Keratinocyte (primary cell): ENCODE results near the gene GABRD.

Experiments
- EZH2 ChIP-seq: IDR thresholded peaks from one replicate; pipeline ENCODE4 v1.6.1; 2012; ENCODE audit warnings: inconsistent platforms, mild to moderate bottlenecking, low read length, moderate library complexity
- TF ChIP-seq, protein P1 (sequence below), 3 experiments: IDR thresholded peaks in 1 of 3; conservative IDR thresholded peaks in 1 of 3; optimal IDR thresholded peaks in 1 of 3; 2 replicates in 2 of 3; 3 replicates in 1 of 3; pipeline versions ENCODE3 to v1.5.1; 2011; ENCODE audit warnings: low read length in 3 of 3, mild to moderate bottlenecking in 3 of 3, moderate library complexity in 2 of 3, control low read depth in 1 of 3, inconsistent platforms in 1 of 3; ENCODE audit not compliant: insufficient read depth in 2 of 3; ENCODE audit errors: extremely low read depth in 1 of 3

DNA sequence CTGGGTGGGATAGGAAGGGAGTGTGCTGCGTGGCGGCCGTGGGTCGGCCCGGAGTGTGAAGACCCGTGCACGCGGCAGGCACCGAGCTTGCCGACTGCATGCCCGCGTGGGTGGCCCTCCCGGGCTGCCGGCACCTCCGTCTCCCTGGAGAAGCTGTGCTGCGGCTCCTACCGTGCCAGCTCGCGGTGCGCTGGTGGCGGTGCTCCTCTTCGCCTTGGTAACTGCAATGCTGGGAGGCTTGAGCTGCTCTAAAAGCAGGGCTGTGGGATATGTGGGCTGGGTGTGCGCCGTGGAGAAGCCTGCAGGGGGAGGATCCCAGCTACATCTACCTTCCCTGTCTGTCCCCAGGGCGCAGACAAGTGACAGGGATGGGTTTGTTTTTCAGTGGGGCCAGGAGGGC is 2.4 kb downstream of the GABRD start:
- TF ChIP-seq, protein P1, sequence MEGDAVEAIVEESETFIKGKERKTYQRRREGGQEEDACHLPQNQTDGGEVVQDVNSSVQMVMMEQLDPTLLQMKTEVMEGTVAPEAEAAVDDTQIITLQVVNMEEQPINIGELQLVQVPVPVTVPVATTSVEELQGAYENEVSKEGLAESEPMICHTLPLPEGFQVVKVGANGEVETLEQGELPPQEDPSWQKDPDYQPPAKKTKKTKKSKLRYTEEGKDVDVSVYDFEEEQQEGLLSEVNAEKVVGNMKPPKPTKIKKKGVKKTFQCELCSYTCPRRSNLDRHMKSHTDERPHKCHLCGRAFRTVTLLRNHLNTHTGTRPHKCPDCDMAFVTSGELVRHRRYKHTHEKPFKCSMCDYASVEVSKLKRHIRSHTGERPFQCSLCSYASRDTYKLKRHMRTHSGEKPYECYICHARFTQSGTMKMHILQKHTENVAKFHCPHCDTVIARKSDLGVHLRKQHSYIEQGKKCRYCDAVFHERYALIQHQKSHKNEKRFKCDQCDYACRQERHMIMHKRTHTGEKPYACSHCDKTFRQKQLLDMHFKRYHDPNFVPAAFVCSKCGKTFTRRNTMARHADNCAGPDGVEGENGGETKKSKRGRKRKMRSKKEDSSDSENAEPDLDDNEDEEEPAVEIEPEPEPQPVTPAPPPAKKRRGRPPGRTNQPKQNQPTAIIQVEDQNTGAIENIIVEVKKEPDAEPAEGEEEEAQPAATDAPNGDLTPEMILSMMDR (optimal IDR thresholded peaks at IDR 0.05 in 1 of 3, IDR thresholded peaks at IDR 0.05 in 1 of 3, conservative IDR thresholded peaks at IDR 0.05 in 1 of 3; ENCODE audit: extremely low read depth in 1 of 3, insufficient read depth in 2 of 3, low read length in 3 of 3), result no peak
- TF ChIP-seq EZH2, result no peak
